PC-3 (cell line): ENCODE measurements around the gene SLAMF8. TPM values are rescaled to one million over a fixed set of nuclear protein-coding genes. Genes with fewer than 3 reads are reported as not detected.

ENCODE experiments used
- ATAC-seq: fragments of 200-7000 bp; cut with Tn5 transposase; 2 replicates; pipeline ENCODE4 v1.9.1; 2020; ENCODE audit warnings: mild to moderate bottlenecking, moderate library complexity
- BruUV-seq: library from RNA; stranded (reverse); fragments of 400-500 nt; replicated peaks from 2 replicates; lab custom pipeline; 2021; lab: Mats Ljungman, UMichigan
- CTCF ChIA-PET: fragments of 300-600 bp; sonication (Branson Sonifier 250); formaldehyde crosslinking; loops from one replicate; lab custom pipeline; 2022; ENCODE audit warnings: antibody characterized with exemption; lab: Charles Lee
- POLR2A ChIA-PET: fragments of 300-600 bp; sonication (Branson Sonifier 250); formaldehyde crosslinking; loops from one replicate; lab custom pipeline; 2022; ENCODE audit warnings: antibody characterized with exemption; ENCODE audit not compliant: unreplicated experiment; lab: Charles Lee
- DNase-seq: peaks from one replicate; pipeline ENCODE4 v3.0.0-alpha.2; 2015
- H2AFZ ChIP-seq: fragments of 300-600 bp; sonication (generic); 2 replicates; pipeline ENCODE4 v1.6.0; 2016; ENCODE audit warnings: antibody characterized with exemption, low read length
- H3F3A ChIP-seq: fragments of 300-600 bp; sonication (generic); one replicate; pipeline ENCODE4 v1.6.0; 2017; ENCODE audit warnings: antibody characterized with exemption, low read length, control low read depth, mild to moderate bottlenecking; ENCODE audit not compliant: unreplicated experiment
- H3K27ac ChIP-seq: fragments of 300-600 bp; sonication (generic); 2 replicates; pipeline ENCODE4 v1.5.1; 2016; ENCODE audit warnings: mild to moderate bottlenecking, low read length
- H3K27me3 ChIP-seq: fragments of 300-600 bp; sonication (generic); 2 replicates; pipeline ENCODE4 v1.6.1; 2016; ENCODE audit warnings: low read length, mixed read lengths
- H3K36me3 ChIP-seq: fragments of 300-600 bp; sonication (generic); 2 replicates; pipeline ENCODE4 v1.6.1; 2016; ENCODE audit warnings: low read depth, mixed run types, low read length, mixed read lengths
- H3K4me1 ChIP-seq: fragments of 300-600 bp; sonication (generic); 2 replicates; pipeline ENCODE4 v1.5.1; 2016; ENCODE audit warnings: low read length; ENCODE audit not compliant: insufficient read depth
- H3K4me2 ChIP-seq: fragments of 300-600 bp; sonication (generic); 2 replicates; pipeline ENCODE4 v1.6.0; 2016; ENCODE audit warnings: low read length
- H3K4me3 ChIP-seq: fragments of 300-600 bp; sonication (generic); 2 replicates; pipeline ENCODE4 v1.5.1; 2016; ENCODE audit warnings: mild to moderate bottlenecking, low read length, mixed read lengths
- H3K79me2 ChIP-seq: fragments of 300-600 bp; sonication (generic); 2 replicates; pipeline ENCODE4 v1.6.1; 2017; ENCODE audit warnings: low read length, mixed read lengths
- H3K9ac ChIP-seq: fragments of 300-600 bp; sonication (generic); 2 replicates; pipeline ENCODE4 v1.6.0; 2016; ENCODE audit warnings: mild to moderate bottlenecking, low read length
- H3K9me2 ChIP-seq: fragments of 300-600 bp; sonication (generic); replicated peaks from 2 replicates; pipeline ENCODE4 v1.6.1; 2016; ENCODE audit warnings: mixed run types, low read length, mixed read lengths
- H3K9me3 ChIP-seq: fragments of 300-600 bp; sonication (generic); 2 replicates; pipeline ENCODE4 v1.6.1; 2016; ENCODE audit warnings: low read length, mixed read lengths
- H4K20me1 ChIP-seq: fragments of 300-600 bp; sonication (generic); 2 replicates; pipeline ENCODE4 v1.6.1; 2016; ENCODE audit warnings: low read length, mixed read lengths
- CTCF ChIP-seq: fragments of 300-600 bp; sonication (generic); conservative IDR thresholded peaks from 2 replicates; pipeline ENCODE4 v1.5.1; 2017; ENCODE audit warnings: antibody characterized with exemption, low read depth, mild to moderate bottlenecking, low read length
- EZH2 ChIP-seq: fragments of 300-600 bp; sonication (generic); IDR thresholded peaks from one replicate; pipeline ENCODE4 v1.6.1; 2017; ENCODE audit warnings: antibody characterized with exemption, mild to moderate bottlenecking, low read length; ENCODE audit not compliant: unreplicated experiment
- EZH2phosphoT487 ChIP-seq: fragments of 300-600 bp; sonication (generic); IDR thresholded peaks from 2 replicates; pipeline ENCODE4 v1.6.1; 2018; ENCODE audit warnings: mild to moderate bottlenecking, antibody characterized with exemption, low read length, borderline replicate concordance
- intact Hi-C: fragments of 100-400 bp; cut with micrococcal nuclease; formaldehyde crosslinking; loops from 2 replicates; pipeline ENCODE4 v1.9.0; 2023
- total RNA-seq: library from RNA; depleted of rRNA; stranded (reverse); fragments of >200 nt; gene quantifications from 2 replicates; pipeline ENCODE4 v1.2.3, GENCODE V29; 2014

The SLAMF8 gene
- total RNA-seq, 1 experiment from 2014 or later: not detected

GRCh38 chr1:159783724-159784123, 42.9 kb upstream of the SLAMF8 start:
- no TSS peak for BruUV-seq
- Histone ChIP-seq H3K9me2 (no peaks in the 10 kb centered on the region), H2AFZ (no peak overlapping the region), H3K9me3 (no peaks in the 10 kb centered on the region), H3F3A (no peaks in the 10 kb centered on the region), H4K20me1 (no peaks in the 10 kb centered on the region), H3K4me1 (peaks cover 19% of the 10 kb centered on the region), H3K4me2 (no peak overlapping the region), H3K79me2 (no peaks in the 10 kb centered on the region), H3K4me3 (no peak overlapping the region), H3K27me3 (no peaks in the 10 kb centered on the region), H3K9ac (no peak overlapping the region), H3K27ac (no peak overlapping the region), H3K36me3 (no peaks in the 10 kb centered on the region)
- DNase-seq: no peak
- intact Hi-C loops: no loop called here
- POLR2A ChIA-PET: no interaction called here
- no peak for TF ChIP-seq EZH2phosphoT487
- no peak for TF ChIP-seq EZH2
- TF ChIP-seq CTCF: no peak
- CTCF ChIA-PET: no interaction called here
- no peak for ATAC-seq

GRCh38 chr1:159786465-159786864, 40.2 kb upstream of the SLAMF8 start:
- POLR2A ChIA-PET: no interaction called here
- no peaks in the 10 kb centered on the region for H3K9me3 ChIP-seq
- H3K4me3 ChIP-seq: no peak overlapping the region
- no peaks in the 10 kb centered on the region for H4K20me1 ChIP-seq
- CTCF ChIA-PET: interaction anchor here (0.5 kb wide), 1 partner anchor 12 kb away, joined by 3 read pairs; no protein-coding TSS in a partner anchor
- no peaks in the 10 kb centered on the region for H3F3A ChIP-seq
- no peaks in the 10 kb centered on the region for H3K79me2 ChIP-seq
- no TSS peak for BruUV-seq
- H3K27me3 ChIP-seq: no peaks in the 10 kb centered on the region
- H3K9ac ChIP-seq: no peak overlapping the region
- TF ChIP-seq CTCF (no peak), EZH2 (no peak), EZH2phosphoT487 (no peak)
- intact Hi-C loops: no loop called here
- 0 out of 2 replicates have a peak, but pooled peaks cover 5% of the 10 kb centered on the region for H3K4me1 ChIP-seq
- no peak overlapping the region for H3K4me2 ChIP-seq
- DNase-seq (no peak), ATAC-seq (no peak)
- no peak overlapping the region for H2AFZ ChIP-seq
- no peak overlapping the region for H3K27ac ChIP-seq
- no peaks in the 10 kb centered on the region for H3K9me2 ChIP-seq
- no peaks in the 10 kb centered on the region for H3K36me3 ChIP-seq

GRCh38 chr1:159786966-159787365, 39.7 kb upstream of the SLAMF8 start:
- no peaks in the 10 kb centered on the region for H3K9me3 ChIP-seq
- H3K36me3 ChIP-seq: no peaks in the 10 kb centered on the region
- no peaks in the 10 kb centered on the region for H3K79me2 ChIP-seq
- POLR2A ChIA-PET: no interaction called here
- no peak overlapping the region for H3K9ac ChIP-seq
- intact Hi-C loops: no loop called here
- CTCF ChIA-PET: no interaction called here
- H2AFZ ChIP-seq: no peak overlapping the region
- no peak overlapping the region for H3K27ac ChIP-seq
- ATAC-seq (no peak), DNase-seq (no peak)
- 0 out of 2 replicates have a peak, but pooled peaks cover 5% of the 10 kb centered on the region for H3K4me1 ChIP-seq
- H3K27me3 ChIP-seq: no peaks in the 10 kb centered on the region
- no peaks in the 10 kb centered on the region for H3K9me2 ChIP-seq
- no TSS peak for BruUV-seq
- TF ChIP-seq EZH2 (no peak), CTCF (no peak), EZH2phosphoT487 (no peak)
- no peak overlapping the region for H3K4me2 ChIP-seq
- no peak overlapping the region for H3K4me3 ChIP-seq
- no peaks in the 10 kb centered on the region for H4K20me1 ChIP-seq
- no peaks in the 10 kb centered on the region for H3F3A ChIP-seq
